ENCODE results near the gene LINGO4. TPM values are rescaled to one million over a fixed set of nuclear protein-coding genes. Genes with fewer than 3 reads are reported as not detected.

The LINGO4 gene
- total and polyA plus RNA-seq, 10 of the 15 experiments (the other 5 are each of a cell fraction or from before 2014, with no cell fraction given): not detected

DNA sequence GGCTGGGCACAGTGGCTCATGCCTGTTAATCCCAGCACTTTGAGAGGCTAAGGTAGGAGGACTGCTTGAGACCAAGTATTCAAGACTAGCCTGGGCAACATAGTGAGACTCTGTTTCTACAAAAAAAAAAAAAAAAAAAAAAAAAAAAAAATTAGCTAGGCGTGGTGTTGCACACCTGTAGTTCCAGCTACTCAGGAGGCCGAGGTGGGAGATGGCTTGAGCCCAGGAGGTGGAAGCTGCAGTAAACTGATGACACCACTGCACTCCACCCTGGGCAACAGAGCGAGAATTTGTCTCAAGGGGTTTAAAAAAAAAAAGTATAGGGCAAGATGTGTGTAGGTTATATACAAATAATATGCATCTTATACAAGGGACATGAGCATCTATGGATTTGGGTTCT, 17.5 kb downstream of the LINGO4 start (continued):
- TF ChIP-seq MLLT1 (IDR thresholded peaks at IDR 0.05): no peak

GRCh38 chr1:151783796-151784195, 21.4 kb downstream of the LINGO4 start:
- DNase-seq (ENCODE audit: low read depth, low spot score) (no peak), ATAC-seq (no peak), FAIRE-seq (no peak)
- Histone ChIP-seq H3K36me3 (ENCODE audit: control insufficient read depth in 2 of 2, insufficient read depth in 2 of 2, low read length in 1 of 2) (no peaks in the 10 kb centered on the region), H3K4me1 (ENCODE audit: control insufficient read depth, insufficient read depth, low read length) (no peaks in the 10 kb centered on the region), H3K79me2 (ENCODE audit: control insufficient read depth, insufficient read depth, low read length) (no peaks in the 10 kb centered on the region), H3K27me3 (replicated peaks in 1 of 2; ENCODE audit: control insufficient read depth in 2 of 2, insufficient read depth in 2 of 2, low read length in 1 of 2) (no peaks in the 10 kb centered on the region; a peak in 1 of 4 replicates), H2AFZ (ENCODE audit: control insufficient read depth, low read depth, low read length) (no peak overlapping the region), H4K20me1 (ENCODE audit: control insufficient read depth, insufficient read depth) (no peaks in the 10 kb centered on the region), H3K4me3 (no peak overlapping the region), H3K4me2 (ENCODE audit: control insufficient read depth, insufficient read depth) (no peak overlapping the region), H3K9me3 (replicated peaks; ENCODE audit: control insufficient read depth, insufficient read depth, low read length) (no peaks in the 10 kb centered on the region), H3K9ac (ENCODE audit: control insufficient read depth, insufficient read depth, low read length) (no peak overlapping the region), H3K27ac (ENCODE audit: control insufficient read depth, insufficient read depth) (no peak overlapping the region)
- TF ChIP-seq, protein P1, sequence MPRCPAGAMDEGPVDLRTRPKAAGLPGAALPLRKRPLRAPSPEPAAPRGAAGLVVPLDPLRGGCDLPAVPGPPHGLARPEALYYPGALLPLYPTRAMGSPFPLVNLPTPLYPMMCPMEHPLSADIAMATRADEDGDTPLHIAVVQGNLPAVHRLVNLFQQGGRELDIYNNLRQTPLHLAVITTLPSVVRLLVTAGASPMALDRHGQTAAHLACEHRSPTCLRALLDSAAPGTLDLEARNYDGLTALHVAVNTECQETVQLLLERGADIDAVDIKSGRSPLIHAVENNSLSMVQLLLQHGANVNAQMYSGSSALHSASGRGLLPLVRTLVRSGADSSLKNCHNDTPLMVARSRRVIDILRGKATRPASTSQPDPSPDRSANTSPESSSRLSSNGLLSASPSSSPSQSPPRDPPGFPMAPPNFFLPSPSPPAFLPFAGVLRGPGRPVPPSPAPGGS (IDR thresholded peaks at IDR 0.05; ENCODE audit: borderline replicate concordance, insufficient read depth, low read depth, low read length, poor library complexity, severe bottlenecking): no peak
- TF ChIP-seq ATF7 (IDR thresholded peaks at IDR 0.05; ENCODE audit: low read depth): no peak
- TF ChIP-seq TCF12 (IDR thresholded peaks at IDR 0.05; ENCODE audit: low read depth, low read length): no peak
- no peak for TF ChIP-seq TCF7 (IDR thresholded peaks at IDR 0.05; ENCODE audit: borderline replicate concordance)
- no peak for TF ChIP-seq GABPA (IDR thresholded peaks at IDR 0.05; ENCODE audit: low read depth)
- no peak for TF ChIP-seq HDAC2 (IDR thresholded peaks at IDR 0.05)
- no peak for TF ChIP-seq SMAD5 (IDR thresholded peaks at IDR 0.05; ENCODE audit: low read depth)
- no peak for TF ChIP-seq CREB1 (IDR thresholded peaks at IDR 0.05; ENCODE audit: low read depth)
- TF ChIP-seq MXI1 (IDR thresholded peaks at IDR 0.05; ENCODE audit: low read depth, low read length): no peak
- no peak for TF ChIP-seq SMARCA5 (IDR thresholded peaks at IDR 0.05)
- no peak for TF ChIP-seq ZZZ3 (IDR thresholded peaks at IDR 0.05; ENCODE audit: control insufficient read depth, insufficient read length, low read depth)
- TF ChIP-seq MYB (IDR thresholded peaks at IDR 0.05; ENCODE audit: borderline replicate concordance, low read depth, low read length): no peak
- TF ChIP-seq ZNF622 (IDR thresholded peaks at IDR 0.05): no peak
- no peak for TF ChIP-seq IKZF1 (conservative IDR thresholded peaks at IDR 0.05)
- TF ChIP-seq BACH1 (IDR thresholded peaks at IDR 0.05; ENCODE audit: borderline replicate concordance): no peak
- TF ChIP-seq JUND (IDR thresholded peaks at IDR 0.05; ENCODE audit: low read depth, low read length): no peak
- no peak for TF ChIP-seq KAT2A (conservative IDR thresholded peaks at IDR 0.05; ENCODE audit: control insufficient read depth, low read depth, low read length)
- no peak for TF ChIP-seq CBFB (IDR thresholded peaks at IDR 0.05; ENCODE audit: low read depth)
- no peak for TF ChIP-seq NKRF (conservative IDR thresholded peaks at IDR 0.05)
- POLR2A ChIA-PET: interaction anchor here (0.9 kb wide), 1 partner anchor 24 kb away, joined by 3 read pairs; no protein-coding TSS in a partner anchor
- BruUV-seq (replicated peaks): no TSS peak
- in situ Hi-C loops (cut with MboI): no loop called here
- intact Hi-C loops (cut with micrococcal nuclease; ENCODE audit: unreplicated experiment): no loop called here
- RAD21 ChIA-PET (ENCODE audit: unreplicated experiment): no interaction called here
- SMC1A ChIA-PET (ENCODE audit: uncharacterized antibody, unreplicated experiment): interaction anchor here (0.6 to 0.7 kb wide), 2 partner anchors 146 to 309 kb away, joined by 3 read pairs; no protein-coding TSS in a partner anchor
- 79% methylated on average over 2 of the region's 2 CpGs for WGBS (ENCODE audit: insufficient coverage, insufficient replicate concordance, low lambda C conversion rate, missing lambda C conversion rate)
- CTCF ChIA-PET: no interaction called here

All from GM12878 (cell line).